Left colon (tissue), 2 donors: Measurements from ENCODE around the gene DERA. TPM values are rescaled to one million over a fixed set of nuclear protein-coding genes. Genes with fewer than 3 reads are reported as not detected.

Experiments used
- total RNA-seq, 2 donors: library from RNA; stranded (reverse); fragmentation: NEBNext Ultra II Directional; extraction: Animal tissue kit (Norgen Biotek cat#: 25700); gene quantifications; one replicate each; pipeline ENCODE4 v1.2.1, GENCODE V29; 2021
- donor health status: DM: no; HTN: no; CAD: no.
- donor health status: DM: yes; HTN: yes; CAD: no.

DERA gene
- total RNA-seq, 2 donors from 2014 or later, result 72.1 to 74.9 TPM

Other genes with a start within 250 kb of the DERA start
- gene EPS8, start 121.9 kb upstream of the DERA start, total RNA-seq, result 100 to 1,000 TPM; 121 to 183 TPM
- gene STRAP, start 28.9 kb upstream of the DERA start, total RNA-seq, result 10 to 100 TPM; 74.4 to 75.6 TPM